Kidney (tissue), 14 donors: ENCODE data around the gene PAFAH1B1. TPM values are rescaled to one million over a fixed set of nuclear protein-coding genes. Genes with fewer than 3 reads are reported as not detected.

Source experiments
- DNase-seq, 5 donors: peaks; one replicate each; pipeline ENCODE4 v3.0.0-alpha.2; 2013 to 2020
- FAIRE-seq: peaks from 2 replicates; lab custom pipeline; 2012; peaks lifted over from hg19 to GRCh38; lab: Jason Lieb, UNC
- H3K27ac ChIP-seq, 2 donors: one replicate each; pipeline ENCODE4 v1.7.0; 2013; ENCODE audit warnings: low read depth in 2 of 2, low read length in 2 of 2, inconsistent platforms in 1 of 2
- H3K27me3 ChIP-seq: one replicate; pipeline ENCODE4 v1.7.1; 2013; ENCODE audit warnings: low read length, inconsistent platforms; ENCODE audit not compliant: control insufficient read depth, insufficient read depth
- H3K36me3 ChIP-seq, 3 donors: one replicate each; pipeline versions ENCODE4 v1.7.0 to v1.7.1; 2013; ENCODE audit warnings: low read length in 3 of 3, control low read depth in 1 of 3, inconsistent platforms in 1 of 3; ENCODE audit not compliant: insufficient read depth in 3 of 3, control insufficient read depth in 2 of 3
- H3K4me1 ChIP-seq, 3 donors: one replicate each; pipeline versions ENCODE4 v1.7.0 to v1.7.1; 2013; ENCODE audit warnings: low read length in 3 of 3, inconsistent platforms in 1 of 3, low read depth in 1 of 3; ENCODE audit not compliant: control insufficient read depth in 2 of 3, insufficient read depth in 2 of 3
- H3K4me3 ChIP-seq, 3 donors: one replicate each; pipeline versions ENCODE4 v1.7.0 to v1.8.1; 2013; ENCODE audit warnings: low read length in 3 of 3, control low read depth in 1 of 3, inconsistent platforms in 1 of 3
- H3K9ac ChIP-seq, 3 donors: one replicate each; pipeline versions ENCODE4 v1.7.0 to v1.7.1; 2013; ENCODE audit warnings: low read length in 3 of 3, control low read depth in 1 of 3, inconsistent platforms in 1 of 3
- H3K9me3 ChIP-seq, 3 donors: one replicate each; pipeline versions ENCODE4 v1.7.0 to v1.7.1; 2013; ENCODE audit warnings: low read length in 3 of 3, control low read depth in 1 of 3, inconsistent platforms in 1 of 3; ENCODE audit not compliant: control insufficient read depth in 2 of 3, insufficient read depth in 1 of 3
- intact Hi-C: fragments of 100-400 bp; cut with DNase I; formaldehyde crosslinking; loops from one replicate; pipeline ENCODE4 v1.11.1; 2022
- polyA plus RNA-seq: library from polyadenylated mRNA; stranded (reverse); fragments of 350-450 nt; fragmentation: Illumina TruSeq; extraction: RNeasy Lipid Tissue Mini Kit (QIAGEN cat#74804); gene quantifications from one replicate; pipeline ENCODE4 v1.2.3, GENCODE V29; 2014; ENCODE audit warnings: low read depth, low replicate concordance; ENCODE audit not compliant: insufficient read depth
- total RNA-seq: library from RNA; stranded (reverse); fragmentation: NEBNext Ultra II Directional; extraction: Animal tissue kit (Norgen Biotek cat#: 25700); gene quantifications from one replicate; pipeline ENCODE4 v1.2.1, GENCODE V29; 2021
- TF ChIP-seq, protein P1 (sequence below): IDR thresholded peaks from 3 replicates; pipeline ENCODE4 v1.5.1; 2012; ENCODE audit warnings: mild to moderate bottlenecking, moderate library complexity, borderline replicate concordance; ENCODE audit not compliant: insufficient read depth; ENCODE audit errors: extremely low read depth
- donor health status: control.
- donor health status: control.
- donor health status: control.
- donor health status: control.
- donor health status: control.
- donor health status: DM: yes; HTN: yes; CAD: no.
- donor health status: Normal renal cell carcinoma (clear cell type).

PAFAH1B1 gene
- total and polyA plus RNA-seq, 2 donors from 2014 or later = 46.7 to 125 TPM

- TF ChIP-seq, protein P1, sequence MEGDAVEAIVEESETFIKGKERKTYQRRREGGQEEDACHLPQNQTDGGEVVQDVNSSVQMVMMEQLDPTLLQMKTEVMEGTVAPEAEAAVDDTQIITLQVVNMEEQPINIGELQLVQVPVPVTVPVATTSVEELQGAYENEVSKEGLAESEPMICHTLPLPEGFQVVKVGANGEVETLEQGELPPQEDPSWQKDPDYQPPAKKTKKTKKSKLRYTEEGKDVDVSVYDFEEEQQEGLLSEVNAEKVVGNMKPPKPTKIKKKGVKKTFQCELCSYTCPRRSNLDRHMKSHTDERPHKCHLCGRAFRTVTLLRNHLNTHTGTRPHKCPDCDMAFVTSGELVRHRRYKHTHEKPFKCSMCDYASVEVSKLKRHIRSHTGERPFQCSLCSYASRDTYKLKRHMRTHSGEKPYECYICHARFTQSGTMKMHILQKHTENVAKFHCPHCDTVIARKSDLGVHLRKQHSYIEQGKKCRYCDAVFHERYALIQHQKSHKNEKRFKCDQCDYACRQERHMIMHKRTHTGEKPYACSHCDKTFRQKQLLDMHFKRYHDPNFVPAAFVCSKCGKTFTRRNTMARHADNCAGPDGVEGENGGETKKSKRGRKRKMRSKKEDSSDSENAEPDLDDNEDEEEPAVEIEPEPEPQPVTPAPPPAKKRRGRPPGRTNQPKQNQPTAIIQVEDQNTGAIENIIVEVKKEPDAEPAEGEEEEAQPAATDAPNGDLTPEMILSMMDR = no peak
- no peak overlapping the region for H3K9ac ChIP-seq
- no peaks in the 10 kb centered on the region for H3K27me3 ChIP-seq
- no peak overlapping the region for H3K27ac ChIP-seq
- intact Hi-C loops = no loop called here
- FAIRE-seq (no peak), DNase-seq (no peak)
- no peak overlapping the region for H3K4me3 ChIP-seq
- no peaks in the 10 kb centered on the region for H3K4me1 ChIP-seq
- H3K9me3 ChIP-seq = no peaks in the 10 kb centered on the region
- no peaks in the 10 kb centered on the region for H3K36me3 ChIP-seq
These were observed 32.8 kb upstream of the PAFAH1B1 start for GRCh38 chr17:2560658-2561057.

- H3K4me3 ChIP-seq = no peak overlapping the region
- intact Hi-C loops = no loop called here
- H3K4me1 ChIP-seq = no peaks in the 10 kb centered on the region
- no peak for DNase-seq
- no peak overlapping the region for H3K27ac ChIP-seq
- TF ChIP-seq, protein P1 = no peak
- no peaks in the 10 kb centered on the region for H3K36me3 ChIP-seq
- no peak overlapping the region for H3K9ac ChIP-seq
- no peaks in the 10 kb centered on the region for H3K9me3 ChIP-seq
- H3K27me3 ChIP-seq = no peaks in the 10 kb centered on the region
- FAIRE-seq = no peak
These were observed 31.1 kb upstream of the PAFAH1B1 start for GRCh38 chr17:2562162-2562858.

DNA sequence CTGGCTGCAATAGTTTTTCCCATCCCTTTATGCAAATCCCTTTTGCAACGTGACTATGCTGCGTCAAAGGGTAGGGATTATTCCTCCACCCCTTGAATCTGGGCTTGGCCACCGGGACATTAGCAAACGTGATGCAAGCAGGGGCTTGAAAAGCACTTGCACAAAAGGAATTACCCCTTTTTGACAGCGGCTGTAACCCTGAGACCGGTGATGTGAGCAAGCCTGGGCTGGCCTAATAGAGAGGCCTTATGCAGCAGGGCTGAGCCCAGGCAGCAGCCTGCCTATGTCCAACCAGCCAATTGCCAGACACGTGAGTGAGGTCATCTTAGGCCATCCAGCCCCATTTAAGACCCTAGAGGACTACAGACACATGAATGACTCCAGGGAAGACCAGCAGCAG, 30.4 kb upstream of the PAFAH1B1 start:
- no peaks in the 10 kb centered on the region for H3K9me3 ChIP-seq
- TF ChIP-seq, protein P1 = no peak
- no peak overlapping the region for H3K27ac ChIP-seq
- H3K9ac ChIP-seq = no peak overlapping the region
- DNase-seq (no peak), FAIRE-seq (no peak)
- no peak overlapping the region for H3K4me3 ChIP-seq
- no peaks in the 10 kb centered on the region for H3K36me3 ChIP-seq
- intact Hi-C loops = no loop called here
- no peaks in the 10 kb centered on the region for H3K27me3 ChIP-seq
- no peaks in the 10 kb centered on the region for H3K4me1 ChIP-seq
